ENCODE measurements around the gene AEN.

AEN gene

DNA sequence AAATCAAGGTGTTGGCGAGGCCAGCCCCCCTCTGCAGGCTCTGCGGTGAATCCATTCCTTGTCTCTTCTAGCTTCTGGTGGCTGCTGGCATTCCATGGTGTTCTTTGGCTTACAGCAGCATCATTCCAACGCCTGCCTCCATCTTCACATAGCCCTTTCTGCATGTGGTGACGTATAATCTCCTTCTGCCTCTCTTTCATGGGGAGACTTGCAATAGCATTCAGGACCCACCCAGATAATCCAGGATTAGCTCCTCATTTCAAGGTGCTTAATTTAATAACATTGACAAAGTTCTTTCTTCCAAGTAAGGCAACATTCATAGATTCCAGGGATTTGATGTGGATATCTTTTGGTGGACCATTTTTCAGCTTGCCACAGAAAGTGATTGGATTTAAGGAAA, 53.5 kb downstream of the AEN start:
- DNase-seq (ENCODE audit: low spot score): no peak

DNA sequence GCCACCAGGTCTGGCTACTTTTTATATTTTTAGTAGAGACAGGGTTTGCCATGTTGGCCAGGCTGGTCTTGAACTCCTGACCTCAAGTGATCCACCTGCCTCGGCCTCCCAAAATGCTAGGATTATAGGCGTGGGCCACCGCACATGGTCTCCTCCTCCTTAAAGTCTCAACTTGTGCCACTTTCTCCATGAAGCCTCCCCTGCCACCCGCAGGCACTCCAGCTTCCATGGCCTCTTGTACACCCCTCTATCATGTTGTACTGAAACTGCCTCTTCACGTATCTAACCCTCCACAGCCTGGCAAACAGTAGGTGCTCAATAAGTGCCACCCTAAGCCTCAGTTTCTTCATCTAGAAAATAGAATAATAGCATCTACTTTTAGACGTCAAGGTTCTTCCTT, 57.6 kb downstream of the AEN start:
- DNase-seq (ENCODE audit: low spot score): no peak

DNA sequence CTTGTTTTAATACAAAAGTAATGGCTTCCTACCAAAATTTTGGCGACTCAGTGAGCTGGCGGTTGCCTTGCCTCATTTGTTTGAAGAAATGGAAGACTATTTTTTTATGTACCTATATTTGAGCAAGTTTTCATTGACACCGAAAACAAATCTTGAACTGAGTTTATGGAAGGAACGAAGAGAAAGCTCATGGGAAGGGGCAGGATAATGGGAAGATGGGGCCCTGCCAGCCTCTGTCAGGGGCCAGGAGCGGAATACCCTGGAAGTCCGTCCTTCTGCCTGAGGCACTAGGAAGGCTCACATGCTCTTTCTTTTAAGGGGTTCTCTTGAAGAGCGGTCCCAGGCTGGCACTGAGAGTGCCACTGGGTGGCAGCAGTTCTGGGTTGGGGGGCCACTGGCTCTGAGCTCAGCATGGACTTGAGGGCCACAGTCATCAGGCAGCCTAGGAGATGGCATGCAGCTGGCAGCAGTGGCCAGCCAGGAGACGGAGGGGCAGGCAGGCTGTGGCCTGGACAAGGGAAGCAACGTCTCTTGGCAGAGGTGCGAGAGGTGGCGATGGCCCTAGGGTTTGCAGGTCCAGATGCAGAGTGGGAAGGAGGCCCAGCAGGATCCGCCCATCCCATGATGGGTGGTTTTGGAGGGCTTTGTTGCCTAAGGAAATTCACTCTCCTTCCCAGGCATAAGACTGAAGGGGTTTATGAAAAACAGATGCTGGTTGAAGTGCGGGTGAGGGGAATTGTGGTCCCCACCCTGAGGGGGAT, 59.3 kb downstream of the AEN start:
- no peak for DNase-seq (ENCODE audit: low spot score)

GRCh38 chr15:88681610-88682221, 60.6 kb downstream of the AEN start:
- DNase-seq (ENCODE audit: low spot score): no peak

All from hematopoietic multipotent progenitor cell treated with erythropoietin and hydrocortisone succinate and interleukin-3 and kit ligand, for 17 days (in vitro differentiated cells).